AG08396 (cell line): ENCODE results near the gene DDX42.
"Not testable (repeated sequence)": the region's sequence is repeated elsewhere in the genome, so short reads cannot be mapped to it uniquely, and the experiment has no call there.

Experiments used
- DNase-seq: peaks from one replicate; pipeline ENCODE4 v3.0.0; 2012; ENCODE audit warnings: low spot score, mixed read lengths

DDX42 gene

DNA sequence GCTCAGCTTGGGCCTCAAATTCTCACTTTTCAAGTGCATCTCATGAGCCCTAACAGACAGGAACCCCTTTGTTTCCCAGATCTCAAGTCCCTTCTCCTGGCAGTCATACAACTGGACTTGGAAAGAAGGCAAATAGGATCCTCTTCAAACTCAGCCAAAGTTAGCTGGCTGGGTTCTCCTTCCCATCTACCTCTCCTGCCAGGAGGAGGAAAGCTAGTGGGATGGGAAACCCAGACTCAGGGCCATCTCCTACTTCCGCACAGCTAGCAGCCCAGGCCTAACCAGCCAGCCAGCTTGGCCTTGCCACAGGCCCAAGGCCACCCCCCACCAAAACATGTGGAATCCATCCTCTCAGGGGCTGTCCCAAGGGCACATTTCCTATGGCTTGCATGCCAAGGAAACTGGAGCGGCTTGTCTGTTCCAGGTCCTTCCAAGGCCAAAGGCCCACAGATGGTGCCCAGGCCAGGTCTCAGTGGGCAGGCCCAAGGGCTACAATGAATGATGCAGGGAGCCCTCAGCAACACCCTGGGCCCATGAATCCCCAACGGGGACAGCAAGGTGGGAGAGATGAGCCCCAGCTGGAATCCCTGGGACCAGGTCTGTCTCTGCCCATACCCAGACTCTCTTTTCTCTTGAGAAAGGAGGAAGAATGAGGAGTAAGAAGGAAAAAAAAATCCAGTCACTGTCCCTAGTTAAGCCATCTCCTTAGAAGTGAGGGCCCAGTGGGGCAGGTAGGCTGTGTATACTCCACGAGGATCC is 66.8 kb downstream of the DDX42 start:
- DNase-seq: no peak

DNA sequence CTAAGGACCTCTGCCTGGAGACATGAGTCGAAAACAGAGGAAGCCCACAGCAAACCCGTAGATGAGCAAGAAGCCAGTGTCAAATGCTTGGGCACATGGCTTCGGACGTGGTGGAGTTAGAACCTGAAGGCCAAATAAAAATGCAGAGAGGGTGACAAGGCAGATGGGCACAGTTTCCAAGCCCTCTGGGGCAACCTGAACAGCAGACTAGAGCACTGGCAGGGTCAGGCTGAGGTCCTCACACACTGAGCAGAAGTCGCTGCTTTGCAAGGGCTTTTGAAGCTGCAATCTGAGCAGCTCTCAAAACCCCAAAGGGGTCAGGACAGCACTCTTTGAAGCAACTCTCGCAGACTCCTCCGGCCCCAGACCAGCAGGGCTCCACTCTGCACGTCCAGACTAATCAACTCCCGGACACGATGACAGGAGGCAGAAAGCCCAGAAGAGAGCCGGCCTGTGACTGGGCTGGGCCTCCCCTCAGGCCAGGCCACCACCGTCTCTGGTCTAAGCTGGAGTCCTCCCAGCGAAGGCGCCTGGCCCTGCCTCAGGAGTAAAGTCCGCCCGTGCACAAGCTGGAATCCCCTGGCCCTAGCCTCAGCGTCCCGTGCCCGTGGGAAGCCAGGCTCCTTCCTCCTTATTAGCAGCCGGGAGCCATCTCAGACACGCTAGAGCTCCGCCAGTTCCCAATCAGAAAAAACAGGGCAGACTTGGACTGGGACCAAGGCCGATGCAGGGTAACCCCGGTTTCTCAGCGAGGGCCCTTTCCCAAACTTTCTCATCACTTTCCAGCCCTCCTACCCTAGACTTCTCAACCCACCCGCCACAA is 67.6 kb downstream of the DDX42 start:
- DNase-seq: peak; percentile 48

DNA sequence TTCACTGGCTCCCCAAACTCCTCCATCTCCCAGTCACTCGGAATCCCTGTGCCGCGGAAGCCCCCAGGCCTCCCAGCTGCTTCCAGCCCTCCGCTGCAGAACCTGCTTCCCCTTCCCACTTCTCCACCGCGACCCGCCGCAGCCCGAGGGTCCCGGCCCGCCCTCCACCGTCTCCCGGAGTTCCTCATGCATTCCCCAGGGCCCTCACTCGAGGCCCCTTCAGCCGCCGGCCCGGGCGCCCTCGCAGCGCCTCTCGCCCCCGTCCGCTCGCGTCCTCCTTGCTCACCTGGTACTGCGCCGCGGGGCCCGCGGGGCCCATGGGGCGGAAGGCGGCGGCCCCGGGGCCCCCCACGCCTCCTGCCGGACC is 68.2 kb downstream of the DDX42 start:
- DNase-seq: no peak

DNA sequence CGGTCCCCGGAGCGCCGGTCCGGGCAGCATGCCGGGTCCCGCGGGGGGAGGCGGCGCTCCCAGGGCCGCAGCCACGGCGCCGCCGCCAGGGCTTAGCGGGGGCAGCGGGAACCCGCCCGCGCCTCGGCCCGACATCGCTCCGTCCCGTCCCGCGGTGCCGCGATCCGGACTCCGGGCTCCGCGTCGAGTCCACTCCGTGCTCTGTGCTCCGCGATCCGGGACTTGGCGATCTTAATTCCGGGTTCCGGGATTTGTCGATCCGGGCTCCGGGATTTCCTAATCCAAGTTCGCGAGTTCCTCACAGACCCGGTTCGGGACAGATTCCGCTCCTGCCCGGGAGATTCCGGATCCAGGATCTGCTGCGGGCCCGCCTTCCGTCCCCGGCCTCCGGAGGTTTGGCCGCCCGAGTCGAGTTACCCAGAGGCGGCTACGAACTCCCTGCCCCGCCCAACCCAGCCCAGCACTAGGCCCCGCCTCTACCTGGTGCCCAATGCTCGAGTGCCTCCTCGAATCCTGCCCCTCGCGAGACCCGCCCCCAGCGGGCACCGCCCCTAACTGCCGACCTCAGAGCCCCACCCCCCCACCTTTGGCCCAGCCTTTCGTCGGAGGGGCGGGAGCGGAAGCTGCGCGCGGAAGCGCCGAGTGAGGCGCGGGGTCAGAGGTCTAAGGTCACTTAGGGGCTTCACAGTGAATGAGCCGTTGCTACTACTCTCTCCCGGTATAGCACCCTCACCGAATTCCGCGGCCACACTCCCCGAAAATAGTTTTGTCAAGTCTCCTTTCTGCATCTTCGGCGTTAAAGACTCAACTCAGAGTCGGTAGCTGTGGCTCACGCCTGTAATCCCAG is 68.8 kb downstream of the DDX42 start, which contains the start of gene SMARCD2:
Gene SMARCD2, minus strand, starts transcription at position 146 of the 847 bp plus-strand sequence. Its CDS starts 11 bp downstream, at position 135.
- DNase-seq: peak; percentile 98

DNA sequence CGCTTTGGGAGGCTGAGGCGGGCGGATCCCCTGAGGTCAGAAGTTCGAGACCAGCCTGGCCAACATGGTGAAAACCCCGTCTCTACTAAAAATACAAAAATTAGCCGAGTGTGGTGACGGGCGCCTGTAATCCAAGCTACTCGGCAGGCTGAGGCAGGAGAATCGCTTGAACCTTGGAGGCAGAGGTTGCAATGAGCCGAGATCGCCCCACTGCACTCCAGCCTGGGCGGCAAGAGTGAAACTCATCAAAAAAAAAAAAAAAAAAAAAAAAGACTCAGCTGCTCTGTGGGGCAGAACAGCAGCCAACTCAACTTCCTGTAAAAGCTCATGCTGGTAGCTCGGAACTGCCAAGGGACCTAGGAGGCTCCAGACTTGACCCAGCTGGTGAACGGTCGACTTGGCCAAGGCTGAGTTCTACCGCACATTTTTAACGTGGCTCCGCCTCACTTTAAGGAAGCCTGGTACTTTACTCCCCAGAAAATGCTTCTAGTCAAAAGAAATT is 69.5 kb downstream of the DDX42 start:
- DNase-seq: peak; percentile 78

DNA sequence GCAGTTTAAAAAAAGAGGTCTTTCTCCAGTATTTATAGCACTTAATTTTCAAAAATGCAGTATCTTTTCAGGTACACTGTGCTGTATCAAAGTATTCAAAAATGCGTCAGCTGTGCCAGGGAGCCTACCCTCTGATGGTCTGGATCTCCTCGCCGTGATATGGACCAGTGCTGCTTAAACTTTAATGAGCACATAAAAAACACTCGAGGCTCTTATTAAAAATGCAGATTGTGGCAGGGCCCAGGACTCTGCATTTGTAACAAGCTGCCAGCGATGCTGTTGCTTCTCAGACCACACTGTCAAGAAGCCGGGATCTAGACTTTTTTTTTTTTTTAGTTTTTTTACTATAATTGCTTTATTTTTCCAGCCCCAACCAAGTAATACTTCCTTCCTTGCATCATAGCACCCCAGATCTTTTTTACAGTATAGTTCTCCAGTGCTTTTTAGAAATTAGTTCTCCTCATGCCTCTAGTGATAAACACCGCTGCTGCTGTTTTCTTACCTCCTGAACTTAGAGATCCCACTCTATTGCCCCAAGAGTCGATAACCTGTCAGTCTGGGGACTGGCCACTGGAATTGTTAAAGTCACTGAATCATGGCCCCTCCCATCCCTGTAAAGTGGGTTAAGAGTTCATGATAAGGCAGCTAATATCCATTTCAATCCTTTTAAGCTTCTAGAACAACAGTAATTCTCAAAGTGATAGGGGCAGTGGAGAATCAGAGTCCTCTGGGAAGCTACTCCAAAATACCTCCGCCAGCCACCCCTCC is 70.1 kb downstream of the DDX42 start:
- no peak for DNase-seq

DNA sequence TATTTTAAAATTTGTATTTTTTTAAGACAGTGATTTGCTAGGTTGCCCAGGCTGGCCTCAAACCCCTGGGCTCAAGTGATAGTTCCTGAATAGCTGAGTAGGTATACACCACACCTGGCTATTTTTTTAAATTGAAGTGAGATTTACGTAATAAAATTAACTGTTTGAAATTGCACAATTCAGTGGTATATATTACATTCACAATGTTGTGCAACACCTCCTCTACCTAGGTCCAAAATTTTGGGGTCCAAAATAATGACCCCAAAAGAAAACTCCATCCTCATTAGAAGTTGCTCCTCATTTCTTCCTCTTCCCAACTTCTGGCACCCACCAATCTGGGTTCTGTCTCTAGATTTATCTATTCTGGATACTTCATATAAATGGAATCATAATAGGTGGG is 71.5 kb downstream of the DDX42 start:
- no peak for DNase-seq

DNA sequence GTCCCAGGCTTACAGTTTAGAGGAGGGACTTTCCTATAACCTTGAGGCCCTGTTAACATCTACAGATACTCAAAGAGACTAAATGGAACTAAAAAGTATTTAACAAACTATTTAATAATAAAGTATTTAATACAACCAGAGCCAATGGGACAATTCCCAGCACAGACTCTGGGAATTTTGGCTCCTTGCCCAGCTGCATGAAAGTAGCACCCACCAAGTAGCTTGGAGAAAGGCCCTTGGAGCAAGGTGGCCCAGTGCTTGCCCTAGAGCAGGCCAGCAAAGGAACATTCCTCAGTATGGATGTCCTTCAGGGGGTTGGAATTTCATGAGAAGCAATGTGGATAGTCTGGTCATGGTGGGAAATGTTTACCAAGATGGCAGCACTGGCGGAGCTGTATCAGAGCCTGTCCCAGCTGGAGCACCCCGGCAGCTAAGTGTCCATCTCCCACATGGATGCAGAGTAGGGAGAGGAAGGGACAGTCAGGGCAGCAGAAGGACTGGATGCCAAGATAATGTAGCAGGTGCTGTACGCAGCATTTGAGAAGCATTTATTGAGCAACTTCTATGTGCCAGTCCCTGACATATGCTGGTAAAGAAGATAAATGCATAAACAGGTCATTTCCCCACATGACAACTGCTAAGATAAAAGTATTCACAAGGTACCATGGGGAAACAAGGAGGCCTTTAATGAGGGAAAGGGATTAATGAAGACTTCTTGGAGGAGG is 73.7 kb downstream of the DDX42 start:
- no peak for DNase-seq

DNA sequence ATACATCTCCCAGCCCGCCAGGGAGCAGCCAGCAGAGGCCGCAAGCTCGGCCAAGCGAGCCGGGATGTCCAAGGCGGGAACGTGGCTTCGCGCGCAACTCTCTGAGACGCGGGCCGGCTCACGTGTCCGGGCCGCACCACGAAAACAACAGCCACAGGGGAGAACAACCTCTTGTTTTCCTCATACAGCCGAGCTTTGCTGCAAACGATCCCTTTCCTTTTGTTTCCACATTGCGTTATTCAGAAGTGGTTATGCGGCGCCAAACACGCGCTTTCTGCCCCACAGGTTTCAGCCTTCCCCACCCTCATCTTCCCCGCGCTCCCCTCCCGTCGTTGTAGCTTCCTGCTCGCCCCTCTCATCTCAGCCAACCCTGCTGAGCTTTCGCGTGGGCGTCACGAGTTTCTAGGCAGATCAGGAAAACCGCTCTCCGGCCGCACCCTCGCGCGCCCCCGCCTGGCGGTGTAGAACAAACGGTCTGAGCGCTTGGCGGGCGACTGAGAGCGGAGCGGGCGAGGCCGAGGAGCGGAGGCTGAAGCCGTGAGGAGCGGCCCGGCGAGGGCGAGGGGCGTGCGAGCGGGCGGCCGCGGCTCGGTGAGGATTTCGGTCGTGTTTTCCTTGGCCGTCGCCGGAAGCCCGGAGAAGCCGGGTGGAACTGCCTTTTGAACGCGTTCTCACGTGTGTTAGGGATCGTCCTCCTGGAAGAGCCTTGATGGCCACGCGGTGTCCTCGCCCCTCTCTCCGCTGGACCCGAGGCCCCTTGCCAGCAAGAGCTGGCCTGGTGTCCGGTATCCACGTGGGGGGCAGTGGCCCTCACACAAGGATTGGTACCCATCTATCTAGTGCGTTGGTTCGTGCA is 75.1 kb downstream of the DDX42 start:
- DNase-seq: peak; percentile 93

DNA sequence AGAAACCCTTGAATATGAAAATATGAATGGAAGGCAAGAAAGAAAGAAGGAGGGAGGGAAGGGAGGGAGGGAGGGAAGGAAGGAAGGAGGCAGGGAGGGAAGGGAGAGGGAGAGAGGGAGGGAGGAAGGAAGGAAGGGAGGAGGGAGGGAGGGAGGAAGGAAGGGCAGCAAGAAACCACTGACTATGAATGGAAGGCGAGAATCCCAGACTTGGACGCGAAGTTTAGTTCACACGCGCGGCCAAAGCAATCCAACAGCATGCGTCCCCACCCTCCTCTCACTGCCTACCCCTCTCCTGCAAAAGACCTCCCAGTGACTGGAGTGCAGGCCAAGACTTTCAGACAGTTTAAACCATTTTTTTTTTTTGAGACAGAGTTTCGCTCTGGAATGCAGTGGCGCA is 76.4 kb downstream of the DDX42 start:
- no peak for DNase-seq

DNA sequence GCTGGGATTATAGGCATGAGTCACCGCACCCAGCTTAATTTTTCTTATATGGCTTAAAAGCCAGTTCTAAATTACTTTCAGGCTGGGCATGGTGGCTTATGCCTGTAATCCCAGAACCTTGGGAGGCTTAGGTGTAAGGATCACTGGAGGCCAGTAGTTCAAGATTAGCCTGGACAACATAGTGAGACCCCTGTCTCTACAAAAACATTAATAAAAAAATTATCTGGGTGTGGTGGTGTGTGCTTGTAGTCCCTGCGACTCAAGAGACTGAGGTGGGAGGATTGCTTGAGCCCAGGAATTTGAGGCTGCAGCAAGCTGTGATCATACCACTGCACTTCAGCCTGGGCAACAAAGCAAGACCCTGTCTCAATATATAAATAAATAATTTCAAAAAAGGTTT is 79.3 kb downstream of the DDX42 start:
- DNase-seq: no peak

DNA sequence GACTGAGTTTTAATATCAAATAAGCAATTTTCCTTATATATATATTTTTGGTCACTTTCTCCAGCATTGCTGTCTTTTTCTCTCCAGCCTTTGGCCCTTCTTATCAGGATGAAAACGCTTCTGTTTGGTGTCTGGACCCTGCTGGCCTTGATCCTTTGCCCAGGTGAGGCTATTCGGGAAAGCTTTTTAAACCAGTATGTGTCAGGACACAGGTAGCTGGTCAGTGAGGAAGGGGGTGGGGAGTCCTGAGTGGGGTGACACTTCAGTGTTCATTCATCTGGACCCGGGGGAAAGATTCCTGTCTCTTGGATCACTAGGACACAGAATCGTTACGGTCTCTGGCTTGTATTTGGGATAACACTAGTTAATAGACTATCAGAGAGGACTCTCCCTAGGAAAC is 80.7 kb downstream of the DDX42 start:
- DNase-seq: no peak

DNA sequence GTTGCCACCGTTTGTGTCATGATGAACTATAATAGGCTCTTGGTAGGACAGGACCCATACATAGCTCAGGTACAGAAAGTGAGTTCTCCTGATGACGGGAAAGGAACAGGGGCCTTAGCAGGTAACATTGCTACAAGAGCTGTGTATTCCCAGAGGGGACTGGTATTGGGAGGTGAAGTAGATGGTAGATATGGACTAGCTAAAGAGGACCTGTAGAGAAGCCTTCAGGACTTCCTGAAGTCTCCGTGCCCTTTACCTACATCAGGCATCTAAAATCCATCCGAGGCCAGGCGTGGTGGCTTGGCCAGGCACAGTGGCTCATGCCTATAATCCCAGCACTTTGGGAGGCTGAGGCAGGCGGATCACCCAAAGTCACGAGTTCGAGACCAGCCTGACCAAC is 81.2 kb downstream of the DDX42 start:
- no peak for DNase-seq

DNA sequence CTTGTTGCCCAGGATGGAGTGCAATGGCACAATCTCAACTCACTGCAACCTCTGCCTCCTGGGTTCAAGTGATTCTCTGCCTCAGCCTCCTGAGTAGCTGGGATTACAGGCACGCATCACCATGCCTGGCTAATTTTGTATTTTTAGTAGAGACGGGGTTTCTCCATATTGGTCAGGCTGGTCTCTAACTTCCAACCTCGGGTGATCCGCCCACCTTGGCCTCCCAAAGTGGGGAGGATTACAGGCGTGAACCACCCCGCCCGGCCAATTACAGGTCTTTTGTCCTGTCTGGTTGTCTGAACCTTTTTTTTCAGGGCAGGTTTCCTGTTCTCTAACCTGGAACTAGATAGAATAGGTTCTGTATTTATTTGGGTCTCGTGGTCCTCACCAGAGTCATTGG is 82.5 kb downstream of the DDX42 start:
- DNase-seq: not testable (repeated sequence)

DNA sequence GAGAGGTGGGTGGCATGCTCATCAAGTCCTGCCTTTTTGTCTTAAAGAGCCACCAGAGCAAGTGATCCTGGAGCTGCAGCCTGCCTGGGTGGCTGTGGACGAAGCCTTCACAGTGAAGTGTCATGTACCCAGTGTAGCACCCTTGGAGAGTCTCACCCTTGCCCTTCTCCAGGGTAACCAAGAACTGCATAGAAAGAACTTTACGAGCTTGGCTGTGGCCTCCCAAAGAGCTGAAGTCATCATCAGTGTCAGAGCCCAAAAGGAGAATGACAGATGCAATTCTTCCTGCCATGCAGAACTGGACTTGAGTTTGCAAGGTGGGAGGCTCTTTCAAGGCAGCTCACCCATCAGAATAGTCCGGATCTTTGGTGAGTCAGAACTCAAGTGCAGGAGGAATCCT is 85.3 kb downstream of the DDX42 start:
- DNase-seq: no peak

DNA sequence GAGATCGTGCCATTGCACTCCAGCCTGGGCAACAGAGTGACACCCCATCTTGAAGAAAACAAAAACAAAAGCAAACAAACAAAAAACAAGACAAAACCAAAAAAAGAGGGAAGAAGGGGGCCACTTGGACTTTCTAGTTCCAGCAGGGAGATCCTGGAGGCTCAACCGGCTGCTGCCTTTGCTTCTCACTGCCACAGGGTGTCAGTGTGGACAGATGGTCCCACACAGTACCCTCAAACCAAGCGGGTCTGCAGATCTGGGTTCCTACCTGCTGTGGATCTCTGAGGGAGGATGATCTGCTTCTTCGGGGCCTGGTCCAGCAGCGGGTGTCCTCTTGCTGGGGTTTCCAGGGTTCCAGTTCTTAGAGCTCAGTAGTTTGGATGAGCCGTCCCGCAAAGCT is 92.7 kb downstream of the DDX42 start:
- DNase-seq: not testable (repeated sequence)
